NCI-H2029 (cell line): ENCODE data around the gene CTAG1A.
"Not testable (repeated sequence)": the region's sequence is repeated elsewhere in the genome, so short reads cannot be mapped to it uniquely, and the experiment has no call there.

ENCODE experiments used
- DNase-seq: peaks from one replicate; lab custom pipeline; 2025; lab: John Stamatoyannopoulos, UW

The CTAG1A gene

DNA sequence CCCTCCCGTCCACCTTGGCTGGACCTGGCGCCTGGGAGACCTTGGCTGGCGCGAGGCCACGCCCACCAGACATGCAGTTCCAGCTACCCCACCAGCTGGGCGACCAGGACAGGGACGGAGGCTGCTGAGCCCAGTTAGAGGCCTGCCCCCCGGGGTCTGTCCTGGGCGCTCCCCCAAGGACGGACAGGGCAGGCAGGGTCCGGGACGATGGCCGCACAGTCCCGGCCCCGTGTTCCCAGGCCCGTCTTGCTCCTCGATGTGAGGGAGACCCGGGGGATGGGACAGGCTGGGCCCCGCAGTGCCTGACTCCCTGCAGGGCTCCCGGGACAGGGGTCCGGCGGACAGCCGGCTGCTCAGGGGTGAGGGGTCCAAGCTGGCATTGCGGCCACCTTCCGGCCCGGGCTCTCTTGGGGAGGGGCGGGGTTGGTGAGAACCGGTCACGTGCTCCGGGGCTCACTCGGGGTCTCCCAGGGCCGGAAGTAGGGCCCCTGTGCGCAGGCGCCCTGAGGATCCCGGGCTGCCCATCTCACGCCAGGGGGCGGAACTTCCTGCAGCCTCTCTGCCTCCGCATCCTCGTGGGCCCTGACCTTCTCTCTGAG, at the start of gene CTAG1A:
Gene CTAG1A (plus strand): TSS at position 549 of the 599 bp plus-strand sequence. CDS start 74 bp downstream, outside the sequence.
- not testable (repeated sequence) for DNase-seq

- no peak for DNase-seq
Observed at GRCh38 chrX:154535892-154536291, 49.0 kb upstream of the CTAG1A start.

DNA sequence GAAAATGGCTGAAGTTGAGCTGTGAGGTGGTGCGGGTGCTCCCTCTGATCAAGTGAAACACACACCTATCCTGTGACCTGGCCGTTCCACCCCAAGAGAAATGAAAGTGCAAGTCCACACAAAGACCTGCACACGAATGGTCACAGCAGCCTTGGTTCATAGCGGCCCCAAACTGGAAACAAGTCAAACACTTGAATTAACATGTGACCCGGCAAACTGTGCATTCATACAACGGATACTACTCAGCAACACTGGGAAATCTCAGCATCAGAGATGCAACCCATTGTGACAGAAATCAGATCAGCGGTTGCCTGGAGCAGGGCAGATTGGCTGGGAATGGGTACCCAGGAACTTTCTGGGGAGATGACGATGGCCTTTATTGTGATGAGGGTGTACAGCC, 45.9 kb upstream of the CTAG1A start:
- DNase-seq: no peak

- not testable (repeated sequence) for DNase-seq
Observed at GRCh38 chrX:154540365-154540764, 44.6 kb upstream of the CTAG1A start.

DNA sequence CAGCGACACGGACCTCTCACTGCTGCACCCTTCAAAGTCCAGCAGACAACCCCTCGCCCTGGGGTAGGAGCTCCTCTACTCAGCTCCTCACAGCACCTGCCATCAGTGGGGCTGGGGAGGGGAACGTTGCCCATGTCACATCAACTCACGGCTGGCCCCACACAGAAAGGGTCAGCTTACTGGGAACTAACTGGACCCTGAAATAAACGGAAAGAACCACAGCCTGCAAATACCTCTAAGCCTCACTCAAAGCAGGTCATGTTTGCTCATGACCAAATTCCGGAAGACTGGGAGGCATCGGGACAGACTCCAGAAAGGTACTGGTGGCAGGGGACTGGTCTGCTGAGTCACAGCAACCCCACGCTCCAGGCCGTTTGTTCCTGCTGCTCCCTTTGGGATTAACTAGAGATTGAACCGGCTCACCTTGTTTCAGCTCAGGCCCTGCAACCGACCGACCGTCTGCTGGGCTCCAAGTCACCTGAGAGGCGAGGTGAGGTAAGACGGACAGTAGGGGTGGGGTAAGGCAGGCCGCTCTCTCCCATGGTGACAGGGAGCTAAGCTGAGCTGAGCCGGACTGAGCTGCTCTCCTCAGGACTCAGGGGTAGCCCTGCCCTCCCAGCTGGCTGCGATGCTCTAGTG, 43.9 kb upstream of the CTAG1A start:
- DNase-seq: no peak

DNA sequence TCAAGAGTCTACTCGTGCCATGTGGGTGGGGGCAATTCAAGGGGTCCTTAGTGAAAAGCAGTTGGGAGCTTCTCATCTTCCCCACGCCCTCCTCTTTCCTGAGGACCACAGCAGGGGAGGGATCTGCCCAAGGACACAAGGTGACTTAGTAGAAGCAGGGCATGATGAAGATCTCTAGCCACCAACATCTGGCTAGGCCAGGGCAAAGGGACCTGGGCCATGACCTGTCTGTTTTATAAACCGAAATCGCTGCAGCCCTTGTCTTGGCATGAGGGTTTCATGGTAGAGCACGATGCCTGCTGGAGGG, 43.4 kb upstream of the CTAG1A start:
- no peak for DNase-seq

GRCh38 chrX:154541896-154542722, 42.8 kb upstream of the CTAG1A start:
- DNase-seq: no peak

DNA sequence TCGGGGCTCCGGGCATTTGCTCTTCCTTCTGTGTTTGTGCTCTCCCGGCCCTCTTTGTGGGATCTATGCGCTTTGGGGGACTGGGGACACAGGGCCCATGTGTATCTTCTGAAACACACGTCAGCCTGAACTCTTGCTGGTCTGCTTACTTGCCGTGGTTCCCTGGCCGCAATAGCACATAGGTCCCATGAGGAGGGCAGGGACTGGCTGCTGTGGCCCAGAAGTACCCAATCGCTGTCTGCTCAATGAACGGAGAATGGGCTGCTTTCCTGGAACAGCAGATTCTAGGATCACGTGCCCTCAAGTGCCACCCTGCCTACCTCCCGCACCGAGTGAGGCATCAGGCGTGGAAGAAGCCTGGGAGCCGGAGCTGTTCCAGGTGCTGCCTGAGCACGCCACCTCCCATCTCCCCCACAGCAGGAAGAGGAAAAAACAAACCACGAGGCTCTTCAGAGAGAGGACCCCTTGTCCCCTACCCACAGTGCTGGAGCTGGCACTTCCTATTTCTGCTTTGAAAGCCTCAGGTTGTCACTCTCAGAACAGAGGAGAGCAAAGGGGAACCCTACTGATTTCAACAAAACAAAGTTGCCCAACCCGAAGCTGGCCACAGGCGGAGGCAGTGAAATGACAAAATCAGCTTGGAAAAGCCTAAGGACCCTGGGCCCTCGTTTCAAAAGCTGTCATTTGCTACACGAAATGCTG, 42.1 kb upstream of the CTAG1A start:
- no peak for DNase-seq

GRCh38 chrX:154545673-154546274, 39.2 kb upstream of the CTAG1A start:
- DNase-seq: no peak

DNA sequence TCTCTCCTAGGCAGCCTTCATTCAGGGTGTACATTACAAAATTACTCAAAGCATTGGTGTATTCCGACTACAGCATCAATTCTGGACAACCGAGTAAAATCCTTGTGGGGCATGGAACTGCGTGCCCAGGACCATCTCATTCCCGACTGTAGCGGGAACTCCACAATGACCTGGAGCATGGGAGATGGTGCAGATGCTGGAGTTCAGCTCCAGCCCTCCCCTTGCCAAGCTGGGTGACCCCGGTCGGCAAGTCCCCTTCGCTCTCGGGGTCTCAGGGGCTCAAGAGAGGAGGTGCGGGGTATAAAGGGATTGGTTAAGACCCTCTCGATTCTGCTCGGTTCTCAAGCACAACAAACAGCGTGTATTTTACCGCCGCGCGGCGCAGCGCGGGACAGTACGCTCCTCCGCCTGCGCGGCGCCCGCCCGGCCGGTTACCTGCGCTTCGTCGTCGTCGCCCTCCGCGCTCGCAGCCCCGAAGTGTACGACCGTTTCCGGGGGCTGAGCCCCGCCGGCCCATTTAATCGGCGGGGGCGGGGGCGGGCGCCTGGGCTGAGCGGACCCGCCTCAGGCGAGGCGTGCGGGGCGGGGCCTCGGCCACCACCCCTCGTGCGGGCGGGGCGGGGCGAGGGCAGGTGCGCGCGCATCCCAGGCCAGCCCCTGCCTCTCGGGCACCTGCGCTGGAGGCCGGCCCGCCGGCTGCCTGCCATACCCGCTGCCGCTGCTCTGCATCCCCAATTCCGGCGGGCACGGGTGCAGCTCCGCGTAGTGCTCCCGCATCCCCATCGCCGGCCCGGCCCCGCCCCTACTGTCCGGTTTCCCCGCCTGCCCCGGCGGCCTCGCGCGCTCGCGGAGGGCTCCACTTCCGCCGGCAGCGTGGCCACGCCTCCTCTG, 38.3 kb upstream of the CTAG1A start, which contains the start of gene G6PD:
Gene G6PD (minus strand): TSS at position 493 of the 891 bp plus-strand sequence. CDS start 691 bp downstream, outside the sequence.
- peak; percentile 50 for DNase-seq

- peak; percentile 81 for DNase-seq
Observed at GRCh38 chrX:154547245-154548027, 37.5 kb upstream of the CTAG1A start, which contains the start of gene IKBKG. Gene IKBKG (plus strand): TSS chrX:154547620. CDS start chrX:154552003, 4,383 bp downstream.

- no peak for DNase-seq
Observed at GRCh38 chrX:154548028-154548316, 37.0 kb upstream of the CTAG1A start.

GRCh38 chrX:154549766-154550165, 35.2 kb upstream of the CTAG1A start:
- DNase-seq: no peak

DNA sequence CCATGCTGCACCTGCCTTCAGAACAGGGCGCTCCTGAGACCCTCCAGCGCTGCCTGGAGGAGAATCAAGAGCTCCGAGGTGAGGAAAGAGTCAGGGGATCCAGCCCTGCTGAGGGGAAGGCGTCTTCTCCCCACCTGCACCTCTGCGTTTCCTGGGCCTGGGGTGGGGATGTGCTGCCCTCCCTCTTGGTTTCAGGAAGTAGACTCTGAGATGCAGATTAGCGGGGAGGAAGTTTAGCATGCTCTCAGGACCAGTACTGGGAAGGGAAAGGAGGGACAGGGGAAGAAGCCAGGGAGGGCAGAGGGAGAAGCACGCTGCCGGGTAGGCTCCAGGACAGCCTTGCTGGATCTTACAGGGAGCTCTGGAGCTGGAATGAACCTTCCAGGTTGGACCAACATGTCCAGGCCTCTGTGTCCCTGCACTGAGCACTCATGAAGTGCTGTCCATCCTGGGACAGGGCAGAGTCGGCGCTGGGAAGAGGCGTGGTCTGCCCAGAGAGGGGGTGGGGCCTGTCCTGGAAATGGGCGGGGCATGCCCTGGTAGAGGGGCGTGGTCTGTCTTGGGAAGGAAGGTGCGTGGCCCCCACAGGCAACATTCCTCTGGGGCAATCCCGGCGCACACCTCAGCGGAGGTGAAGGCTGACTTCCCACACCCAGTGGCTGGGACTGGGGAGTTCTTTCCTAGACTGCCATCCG, 32.7 kb upstream of the CTAG1A start:
- DNase-seq: not testable (repeated sequence)

DNA sequence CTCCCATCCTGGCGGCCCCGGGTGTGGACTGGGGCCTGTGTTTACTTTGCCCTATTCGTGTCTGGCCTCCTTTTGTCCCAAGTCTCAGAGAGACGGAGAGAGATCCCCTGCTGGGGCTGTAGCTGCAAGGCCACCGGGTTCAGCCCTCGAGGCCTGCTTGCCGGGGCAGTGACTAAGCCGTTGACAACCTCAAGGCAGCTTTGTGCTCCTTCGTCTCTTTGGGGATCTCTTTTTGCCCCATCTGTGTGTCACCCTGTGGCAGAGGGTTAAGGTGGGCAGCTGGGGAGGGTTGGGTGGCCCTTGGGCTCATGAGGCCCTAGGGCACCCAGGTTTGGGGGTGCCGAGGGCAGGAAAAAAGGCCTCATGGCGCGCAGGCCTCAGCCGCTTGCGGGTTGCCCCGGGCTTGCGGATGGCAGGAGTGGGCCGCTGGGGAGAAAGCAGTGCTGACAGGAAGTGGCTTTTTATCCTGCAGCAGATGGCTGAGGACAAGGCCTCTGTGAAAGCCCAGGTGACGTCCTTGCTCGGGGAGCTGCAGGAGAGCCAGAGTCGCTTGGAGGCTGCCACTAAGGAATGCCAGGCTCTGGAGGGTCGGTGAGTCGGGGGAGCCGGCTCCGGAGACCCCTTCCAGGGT, 26.8 kb upstream of the CTAG1A start:
- not testable (repeated sequence) for DNase-seq

DNA sequence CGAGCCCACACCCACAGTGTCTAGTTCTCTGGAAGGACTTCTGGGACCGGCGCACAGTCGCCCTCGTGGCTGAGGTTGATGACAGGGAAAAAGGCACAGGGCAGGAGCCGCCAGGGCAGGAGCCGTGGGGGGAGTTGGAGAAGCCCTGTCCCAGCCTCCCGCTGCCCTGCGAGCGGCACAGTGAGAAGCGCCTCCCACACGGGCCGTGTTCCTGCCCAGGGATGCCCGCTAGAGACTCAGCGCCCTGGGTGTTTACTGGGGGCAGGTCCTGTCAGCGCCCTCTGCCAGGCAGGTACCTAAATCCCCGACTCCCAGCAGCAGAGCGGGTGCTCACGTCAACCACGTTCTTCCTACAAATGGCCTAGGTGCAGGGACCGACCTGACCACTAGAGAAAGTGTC, 26.0 kb upstream of the CTAG1A start:
- not testable (repeated sequence) for DNase-seq

- DNase-seq: not testable (repeated sequence)
Observed at GRCh38 chrX:154560326-154560725, 24.6 kb upstream of the CTAG1A start.

DNA sequence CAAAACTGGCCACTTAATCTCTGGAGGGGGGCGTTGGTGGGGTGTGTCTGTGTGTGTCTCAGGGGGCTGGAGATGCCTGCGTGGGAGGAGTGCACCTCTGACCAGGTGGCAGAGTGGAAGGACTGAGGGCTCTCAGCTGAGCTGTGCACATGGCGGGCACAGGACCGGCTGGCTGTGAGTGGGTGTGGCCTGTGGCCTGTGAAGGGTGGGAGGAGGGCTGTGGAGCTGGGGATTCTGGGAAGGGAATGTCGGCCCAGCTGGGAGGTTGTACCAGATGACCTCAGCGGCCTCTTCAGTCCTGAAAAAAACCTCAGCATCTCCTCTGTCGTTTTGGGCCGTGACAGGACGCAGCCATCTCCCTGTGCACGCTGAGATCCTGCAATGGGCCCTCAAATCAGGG, 22.6 kb upstream of the CTAG1A start:
- not testable (repeated sequence) for DNase-seq

DNA sequence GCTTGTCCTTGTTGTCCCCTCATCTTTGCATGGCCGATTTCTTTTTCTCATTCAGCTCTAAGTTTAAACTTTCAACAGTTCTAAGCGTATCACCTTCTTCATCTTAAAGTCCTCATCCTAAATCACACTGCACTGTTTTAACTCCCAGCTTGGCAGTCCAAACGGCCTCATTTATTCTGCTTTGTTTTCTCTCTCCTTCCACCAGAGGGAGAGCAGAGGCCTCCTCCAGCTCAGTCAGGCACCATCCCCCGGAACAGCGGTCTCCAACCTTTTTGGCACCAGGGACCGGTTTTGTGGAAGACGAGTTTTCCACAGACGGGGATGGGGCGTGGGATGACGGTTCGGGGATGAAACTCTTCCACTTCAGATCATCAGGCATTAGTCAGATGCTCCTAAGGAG, 14.6 kb upstream of the CTAG1A start:
- not testable (repeated sequence) for DNase-seq
